ENCODE results near the gene PVALEF. TPM values are rescaled to one million over a fixed set of nuclear protein-coding genes. Genes with fewer than 3 reads are reported as not detected.

PVALEF gene
- total and polyA plus RNA-seq, 2 of the 13 experiments (the other 11 are each of a cell fraction or from before 2014, with no cell fraction given): 0.18 TPM

- TF ChIP-seq AHR (CRISPR knock-in tag; IDR thresholded peaks at IDR 0.05) (no peak), GZF1 (CRISPR knock-in tag; IDR thresholded peaks at IDR 0.05) (no peak), ZBTB7B (CRISPR knock-in tag; IDR thresholded peaks at IDR 0.05) (no peak), SMAD1 (CRISPR knock-in tag; IDR thresholded peaks at IDR 0.05; ENCODE audit: borderline replicate concordance, low read depth) (no peak), ATAD3A (CRISPR knock-in tag; IDR thresholded peaks at IDR 0.05) (no peak), ZIK1 (CRISPR knock-in tag; IDR thresholded peaks at IDR 0.05; ENCODE audit: borderline replicate concordance, low read depth) (no peak), UBTF (CRISPR knock-in tag; IDR thresholded peaks at IDR 0.05) (no peak), ZNF75D (CRISPR knock-in tag; IDR thresholded peaks at IDR 0.05; ENCODE audit: borderline replicate concordance) (no peak), GPN1 (CRISPR knock-in tag; IDR thresholded peaks at IDR 0.05; ENCODE audit: borderline replicate concordance) (no peak), FOXO4 (CRISPR knock-in tag; conservative IDR thresholded peaks at IDR 0.05) (no peak), ZMYM4 (CRISPR knock-in tag; IDR thresholded peaks at IDR 0.05) (no peak), FOXA1 (IDR thresholded peaks at IDR 0.05) (no peak), FOXA1 (CRISPR knock-in tag; IDR thresholded peaks at IDR 0.05) (no peak), KDM5A (IDR thresholded peaks at IDR 0.05; ENCODE audit: borderline replicate concordance, low read length) (no peak), IRX3 (CRISPR knock-in tag; IDR thresholded peaks at IDR 0.05; ENCODE audit: borderline replicate concordance, low read depth) (no peak), ATF6 (CRISPR knock-in tag; conservative IDR thresholded peaks at IDR 0.05) (no peak), SATB2 (CRISPR knock-in tag; IDR thresholded peaks at IDR 0.05) (no peak), TEAD2 (CRISPR knock-in tag; IDR thresholded peaks at IDR 0.05) (no peak), ZNF768 (CRISPR knock-in tag; IDR thresholded peaks at IDR 0.05) (no peak), AGO2 (optimal IDR thresholded peaks at IDR 0.05; ENCODE audit: low read depth, low read length) (no peak), ZNF562 (CRISPR knock-in tag; IDR thresholded peaks at IDR 0.05; ENCODE audit: borderline replicate concordance) (no peak)
- no peak overlapping the region for H3K4me2 ChIP-seq (ENCODE audit: low read depth, low read length)
- ChIA-PET CTCF (ENCODE audit: low intra/inter-chr PET ratio, low total read pairs) (no interaction called here), POLR2A (no interaction called here)
- no peaks in the 10 kb centered on the region for H3K36me3 ChIP-seq (replicated peaks in 1 of 2; ENCODE audit: control insufficient read depth in 1 of 2, insufficient read depth in 2 of 2, low read length in 2 of 2)
- no peaks in the 10 kb centered on the region for H3K79me2 ChIP-seq (ENCODE audit: insufficient read depth, low read length)
- no peaks in the 10 kb centered on the region for H3K27me3 ChIP-seq (ENCODE audit: control insufficient read depth in 1 of 2, insufficient read depth in 2 of 2, low read length in 2 of 2)
- no peak overlapping the region for H2AFZ ChIP-seq (ENCODE audit: low read length)
- DNase-seq (ENCODE audit: low spot score): no peak
- peaks cover 36% of the 10 kb centered on the region for H3K4me1 ChIP-seq (ENCODE audit: insufficient read depth, low read length)
- no peak for ATAC-seq
- WGBS (ENCODE audit: low lambda C conversion rate): 62% methylated on average over 7 of the region's 8 CpGs
- in situ Hi-C loops (cut with HindIII; ENCODE audit: extremely low pct_ligation_motif_present, low pct_unique_long_range_greater_than_20kb) (no loop called here), intact Hi-C loops (cut with micrococcal nuclease; ENCODE audit: unreplicated experiment) (no loop called here)
- H3K4me3 ChIP-seq (replicated peaks in 1 of 3; ENCODE audit: insufficient read depth in 1 of 3, low read depth in 2 of 3, low read length in 3 of 3): no peak overlapping the region
- FAIRE-seq: no peak
- H3K27ac ChIP-seq (ENCODE audit: extremely low read length, insufficient read depth, low read length): no peak overlapping the region
- no peaks in the 10 kb centered on the region for H4K20me1 ChIP-seq (ENCODE audit: insufficient read depth, low read length)
- no TSS peak for BruUV-seq (replicated peaks)
- H3K9ac ChIP-seq (ENCODE audit: insufficient read depth, low read depth, low read length): no peak overlapping the region
- H3K9me3 ChIP-seq (ENCODE audit: low read length): no peaks in the 10 kb centered on the region
Observed at GRCh38 chr17:81136366-81136765, 28.9 kb upstream of the PVALEF start.
